NCI-H748 (cell line): Measurements from ENCODE around the gene MVB12B.
A peak's percentile ranks its signal among the peaks of the same experiment; 100 is the strongest.
"Not testable (repeated sequence)": the region's sequence is repeated elsewhere in the genome, so short reads cannot be mapped to it uniquely, and the experiment has no call there.

Source experiments
- DNase-seq: peaks from one replicate; lab custom pipeline; 2025; ENCODE audit not compliant: unreplicated experiment; lab: John Stamatoyannopoulos, UW

The MVB12B gene, protein sequence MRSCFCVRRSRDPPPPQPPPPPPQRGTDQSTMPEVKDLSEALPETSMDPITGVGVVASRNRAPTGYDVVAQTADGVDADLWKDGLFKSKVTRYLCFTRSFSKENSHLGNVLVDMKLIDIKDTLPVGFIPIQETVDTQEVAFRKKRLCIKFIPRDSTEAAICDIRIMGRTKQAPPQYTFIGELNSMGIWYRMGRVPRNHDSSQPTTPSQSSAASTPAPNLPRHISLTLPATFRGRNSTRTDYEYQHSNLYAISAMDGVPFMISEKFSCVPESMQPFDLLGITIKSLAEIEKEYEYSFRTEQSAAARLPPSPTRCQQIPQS

DNA sequence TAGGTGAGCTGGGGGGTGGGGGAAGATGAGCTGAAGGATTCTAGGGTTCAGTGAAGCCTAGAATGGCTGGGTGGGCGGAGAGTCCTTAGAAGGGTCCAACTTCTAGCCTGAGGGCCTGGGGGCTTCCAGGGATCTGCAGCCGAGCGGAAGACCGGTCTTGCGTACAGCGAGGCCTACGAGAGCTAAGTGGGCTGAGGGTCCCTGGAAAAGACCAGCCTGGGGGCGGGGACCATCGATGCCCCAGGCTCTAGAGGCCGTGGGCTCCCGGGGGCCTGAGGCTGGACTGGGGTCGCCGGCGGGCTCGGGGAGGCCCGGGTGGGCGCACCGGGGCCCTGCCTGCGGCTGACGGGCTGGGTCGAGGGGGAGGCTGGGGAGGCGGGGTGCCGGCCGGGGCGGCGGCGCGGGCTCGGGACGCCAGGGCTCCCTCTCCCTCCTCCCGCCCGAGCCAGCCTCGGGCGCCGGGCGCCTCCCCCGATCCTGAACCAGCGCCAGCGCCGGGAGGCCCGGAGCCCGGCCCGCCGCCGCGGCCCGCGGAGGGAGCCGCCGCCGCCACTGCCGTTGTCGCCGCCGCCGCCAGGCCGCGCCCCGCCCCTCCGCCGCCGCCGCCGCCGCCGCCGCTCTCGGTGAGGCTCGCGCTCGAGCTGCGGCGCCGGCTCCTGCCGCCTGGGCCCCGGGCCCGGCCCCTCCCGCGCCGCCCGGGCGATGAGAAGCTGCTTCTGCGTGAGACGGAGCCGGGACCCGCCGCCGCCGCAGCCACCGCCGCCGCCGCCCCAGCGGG lies at the start of gene MVB12B:
Gene MVB12B (plus strand): TSS at position 602 of the 778 bp plus-strand sequence. CDS start 101 bp downstream, at position 703.
- DNase-seq: peak; percentile 53

DNA sequence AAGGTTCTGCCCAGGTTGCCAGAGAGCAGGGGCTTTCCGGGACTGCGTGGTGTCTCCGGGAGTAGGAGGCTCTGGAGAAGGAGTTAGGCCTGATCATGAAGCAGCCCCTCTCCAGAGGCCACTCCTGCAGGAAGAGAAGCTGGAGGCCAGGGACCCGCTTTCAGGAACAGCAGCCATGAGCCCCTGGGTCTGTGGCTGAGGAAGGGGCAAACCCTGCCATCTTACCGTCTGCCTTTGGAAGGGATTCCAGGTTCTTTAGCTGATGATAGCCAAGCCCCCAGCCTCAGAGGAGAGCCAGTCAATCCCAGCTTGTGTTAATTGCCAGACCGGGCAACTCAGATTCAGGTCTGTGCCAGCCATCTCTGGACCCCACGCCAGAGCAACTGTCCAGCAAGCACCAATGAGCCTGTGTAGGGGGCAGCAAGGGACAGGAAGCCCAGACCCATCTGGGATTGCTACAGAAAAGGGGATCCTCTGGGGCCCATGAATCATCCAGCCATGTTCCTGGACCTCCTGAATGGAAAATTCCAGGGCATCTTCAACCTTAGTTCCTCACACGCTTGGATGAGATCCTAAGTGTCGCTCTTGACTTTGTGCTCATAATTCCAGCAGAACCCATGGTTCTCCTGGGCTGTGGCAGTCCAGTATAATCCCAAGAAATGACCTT lies 42.7 kb upstream of the MVB12B start:
- DNase-seq: no peak

DNA sequence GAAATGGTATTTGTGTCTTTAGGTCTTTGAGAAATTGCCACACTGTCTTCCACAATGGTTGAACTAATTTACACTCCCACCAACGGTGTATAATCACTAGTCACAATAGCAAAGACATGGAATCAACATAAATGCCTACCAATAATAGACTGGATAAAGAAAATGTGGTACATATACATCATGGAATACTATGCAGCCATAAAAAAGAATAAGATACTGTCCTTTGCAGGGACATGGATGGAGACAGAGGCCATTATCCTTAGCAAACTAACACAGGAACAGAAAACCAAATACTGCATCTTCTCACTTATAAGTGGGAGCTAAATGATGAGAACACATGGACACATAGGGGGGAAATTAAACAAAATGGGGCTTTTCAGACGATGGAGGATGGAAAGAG lies 41.0 kb upstream of the MVB12B start:
- not testable (repeated sequence) for DNase-seq

DNA sequence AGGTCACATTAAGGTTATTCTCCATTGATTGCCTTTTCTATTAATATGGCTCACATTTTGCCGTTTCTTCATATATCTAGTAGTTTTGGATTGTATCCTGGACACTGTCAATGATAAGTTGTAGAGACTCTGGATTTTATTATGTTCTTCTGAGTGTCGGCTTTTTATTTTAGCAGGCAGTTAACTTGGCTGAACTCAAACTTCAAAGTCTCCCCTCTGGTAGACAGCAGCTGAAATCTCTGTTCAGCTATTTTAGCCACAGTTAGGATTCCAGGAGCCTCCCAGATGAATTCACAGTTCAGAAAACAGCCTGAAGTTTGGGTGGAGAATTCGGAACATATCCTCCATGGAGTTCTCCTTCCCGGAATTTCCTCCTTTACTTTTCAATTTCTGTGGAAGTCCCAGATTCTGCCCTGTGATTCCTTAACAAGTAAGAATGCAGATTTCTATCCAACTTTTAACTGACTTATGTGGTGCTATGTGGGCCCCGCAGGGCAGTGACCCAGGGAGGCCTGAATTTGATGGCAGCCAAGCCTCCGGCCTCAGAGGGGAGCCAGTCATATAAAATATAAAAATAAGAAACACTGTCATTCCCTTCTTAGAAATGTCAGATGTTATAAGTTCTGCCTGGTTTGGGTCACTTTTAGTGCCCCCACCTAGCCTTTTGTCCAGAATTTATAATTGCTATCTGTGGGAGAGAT lies 39.3 kb upstream of the MVB12B start:
- no peak for DNase-seq

DNA sequence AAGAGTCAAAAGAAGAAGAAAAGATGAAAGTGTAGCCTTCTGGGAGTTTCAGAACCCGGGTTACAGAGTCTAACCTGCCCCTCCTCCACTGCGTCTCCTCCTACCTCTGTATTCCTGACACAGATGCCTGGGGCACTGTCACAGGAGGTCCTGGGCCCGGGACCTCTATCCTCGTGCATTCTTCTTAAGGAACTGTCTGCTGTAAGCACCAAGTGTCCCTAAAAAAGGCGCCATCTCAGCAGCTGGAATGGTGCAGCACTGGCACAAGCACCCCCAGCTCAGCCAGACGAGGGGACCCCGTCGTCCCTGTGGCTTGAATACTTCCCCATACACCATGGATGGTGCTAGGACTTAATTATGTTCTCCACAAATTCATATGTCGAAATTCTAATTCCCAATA lies 35.8 kb upstream of the MVB12B start:
- no peak for DNase-seq

DNA sequence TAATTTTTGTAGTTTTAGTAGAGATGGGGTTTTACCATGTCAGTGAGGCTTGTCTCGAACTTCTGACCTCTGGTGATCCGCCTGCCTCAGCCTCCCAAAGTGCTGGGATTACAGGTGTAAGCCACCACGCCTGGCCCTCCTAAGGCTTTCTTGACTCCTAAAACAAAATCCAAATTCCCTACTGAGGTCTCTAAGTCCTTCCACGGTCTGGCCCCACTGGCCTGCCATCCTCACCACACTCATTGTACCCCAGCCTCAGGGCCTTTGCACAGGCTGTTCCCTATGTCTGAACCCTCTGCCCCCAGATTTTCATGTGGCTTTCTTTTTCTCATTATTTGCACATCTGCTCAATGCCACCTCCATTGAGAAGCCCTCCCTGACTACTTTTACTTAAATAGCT lies 34.7 kb upstream of the MVB12B start:
- DNase-seq: no peak

DNA sequence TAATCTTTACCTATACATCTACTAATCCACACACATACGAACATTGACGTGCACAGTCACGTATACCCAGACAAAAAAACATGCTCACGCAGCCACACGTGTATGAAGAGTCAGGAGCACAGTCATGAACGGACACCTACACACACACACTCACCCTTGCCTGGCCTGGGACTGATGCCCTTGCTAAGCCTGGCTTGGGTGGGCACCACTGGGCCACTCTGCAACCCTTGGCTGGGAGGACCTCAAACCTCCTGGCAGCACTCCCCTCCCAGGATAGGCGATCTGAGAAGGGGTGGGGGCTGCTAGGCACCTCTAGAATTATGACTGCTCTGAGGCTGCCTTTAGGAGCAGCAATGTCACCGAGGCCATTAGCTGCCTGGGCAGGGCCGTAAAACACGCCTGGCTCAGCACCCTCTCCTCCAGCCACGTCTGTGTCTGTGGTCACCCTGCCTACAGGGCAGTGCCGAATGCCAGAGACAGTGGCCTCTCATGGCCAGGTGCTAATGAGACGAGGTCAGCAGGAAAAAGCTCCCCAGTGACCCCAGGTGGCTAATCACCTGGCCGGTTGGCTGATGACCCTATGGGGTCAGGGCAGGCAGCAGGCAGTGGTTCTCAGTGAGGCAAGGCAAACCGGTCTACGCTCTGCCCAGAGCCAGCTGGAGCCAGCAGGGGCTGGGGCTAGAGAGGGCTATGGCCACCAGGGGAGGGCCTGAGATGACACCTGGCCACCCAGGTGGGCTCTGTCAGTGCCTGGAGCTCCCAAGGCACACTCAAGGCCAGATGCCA lies 33.7 kb upstream of the MVB12B start:
- DNase-seq: no peak

DNA sequence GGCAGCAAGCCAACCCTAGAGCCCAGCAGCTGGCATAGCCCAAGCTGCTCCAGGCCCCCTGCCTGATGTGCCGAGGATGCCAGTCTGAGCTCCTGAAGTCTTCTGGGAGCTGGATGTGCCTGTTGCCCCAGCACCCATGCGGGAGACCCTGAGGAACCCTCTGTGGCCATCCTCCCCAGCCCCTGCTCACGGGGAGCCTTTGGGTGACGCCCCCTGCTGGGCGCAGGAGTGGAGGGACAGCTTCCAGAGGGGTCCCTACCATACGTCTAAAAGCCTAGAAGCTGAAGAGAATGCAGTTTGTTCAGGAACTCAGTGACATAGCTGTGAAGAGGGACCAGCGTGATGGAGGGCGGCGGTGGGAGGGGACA lies 33.1 kb upstream of the MVB12B start:
- no peak for DNase-seq

DNA sequence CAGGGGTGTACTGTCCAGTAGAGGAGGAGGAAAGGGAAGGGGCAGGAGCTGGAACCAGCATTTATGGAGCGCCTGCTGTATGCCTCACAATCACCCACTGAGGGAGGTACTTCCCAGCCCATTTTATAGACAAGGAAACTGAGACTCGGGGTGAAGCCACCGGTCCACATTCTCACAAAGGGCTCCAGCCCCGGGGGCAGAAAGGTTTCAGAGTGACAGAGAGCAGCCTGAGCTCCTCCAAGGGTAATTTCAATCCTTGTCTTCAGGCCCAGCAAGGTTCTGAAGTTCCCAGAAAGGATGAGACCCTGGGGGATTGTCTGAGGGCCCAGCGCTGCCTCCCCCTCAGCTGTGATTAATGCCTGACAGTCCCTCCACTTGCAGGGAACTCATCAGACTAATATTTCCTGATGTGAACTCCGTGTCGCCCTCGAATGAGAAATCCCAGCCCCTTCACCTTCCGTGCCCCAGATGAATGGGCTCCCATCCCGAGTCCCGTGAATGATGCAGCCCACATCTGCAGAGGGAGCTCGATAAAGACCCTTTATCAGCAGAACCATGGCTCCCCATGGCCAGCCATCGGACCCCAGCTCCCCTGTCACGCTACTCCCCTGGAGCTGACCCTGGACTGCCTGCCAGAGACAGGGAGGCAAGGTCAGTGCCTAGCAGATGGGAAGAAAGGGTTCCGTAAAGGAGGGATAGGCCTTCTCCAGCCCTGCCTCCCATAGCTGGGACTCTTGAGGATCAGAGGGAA lies 32.1 kb upstream of the MVB12B start:
- DNase-seq: no peak

DNA sequence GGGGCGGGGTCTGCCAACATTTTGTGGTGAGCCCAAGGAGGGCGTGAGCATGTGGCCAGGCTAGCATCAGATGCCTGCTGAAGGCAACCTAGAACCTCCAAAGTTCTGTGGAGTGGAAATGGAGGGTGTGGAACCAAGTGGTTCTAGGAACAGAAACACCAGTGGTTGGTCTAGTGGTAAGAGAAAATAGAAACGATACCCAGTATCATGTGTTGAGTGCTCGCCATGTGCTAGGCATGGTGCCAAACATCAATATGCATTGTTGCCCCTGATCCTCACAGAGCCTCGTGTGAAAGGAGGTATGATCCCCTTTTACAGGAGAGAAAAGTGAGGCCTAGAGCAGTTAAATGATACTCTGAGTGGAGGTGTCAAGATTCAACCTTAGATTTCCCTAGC lies 31.5 kb upstream of the MVB12B start:
- DNase-seq: no peak

DNA sequence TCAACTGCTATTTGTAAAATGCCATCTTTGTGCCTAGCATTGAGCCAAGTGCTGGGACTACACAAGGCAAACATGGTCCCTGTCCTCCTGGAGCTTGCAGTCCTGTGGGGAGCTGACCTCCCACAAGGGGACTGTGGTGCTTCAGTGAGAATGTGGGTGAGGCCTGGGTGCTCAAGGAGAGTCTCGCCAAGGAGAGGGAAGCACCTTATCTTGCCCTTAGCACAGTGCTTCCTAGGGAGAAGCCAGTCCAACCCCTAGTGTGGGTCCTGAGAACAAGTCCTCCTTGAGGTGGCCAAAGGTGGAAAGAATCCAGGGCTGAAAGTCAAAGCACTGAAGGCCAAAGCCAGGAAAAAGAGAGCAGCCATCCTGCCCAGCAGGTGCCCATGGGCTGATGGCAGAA lies 31.1 kb upstream of the MVB12B start:
- DNase-seq: no peak

DNA sequence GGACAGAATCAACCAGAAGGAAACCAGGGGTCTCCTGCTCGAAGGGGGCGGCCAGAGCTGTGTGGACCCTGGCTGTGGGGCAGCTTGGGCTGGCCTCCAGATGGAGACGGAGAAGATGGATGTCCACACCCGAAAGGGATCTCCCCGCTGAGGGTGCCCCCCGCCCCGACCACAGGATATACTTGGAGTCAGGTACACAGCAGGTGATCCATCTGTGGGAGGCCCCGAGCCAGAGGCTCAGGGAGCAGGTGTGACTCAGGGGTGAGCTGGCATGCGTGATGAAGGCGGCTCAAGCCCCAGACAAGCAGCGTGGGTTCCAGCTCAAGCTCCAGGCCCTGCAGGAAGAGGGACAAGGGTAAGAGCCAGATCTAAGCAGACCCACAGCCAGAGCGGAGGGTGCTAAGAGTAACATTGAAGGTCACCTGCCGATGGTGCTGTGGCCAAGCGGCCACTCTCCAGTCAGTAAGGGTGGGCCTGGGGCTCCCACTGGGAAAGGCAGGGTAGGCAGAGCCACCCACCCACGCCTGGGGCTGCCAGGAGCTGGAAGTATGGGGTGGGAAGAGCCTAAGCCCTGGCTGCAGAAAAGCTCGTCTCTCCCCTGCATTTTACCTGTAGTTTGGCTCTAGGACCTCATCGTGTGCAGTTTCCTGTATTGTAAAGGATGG lies 30.6 kb upstream of the MVB12B start:
- no peak for DNase-seq

DNA sequence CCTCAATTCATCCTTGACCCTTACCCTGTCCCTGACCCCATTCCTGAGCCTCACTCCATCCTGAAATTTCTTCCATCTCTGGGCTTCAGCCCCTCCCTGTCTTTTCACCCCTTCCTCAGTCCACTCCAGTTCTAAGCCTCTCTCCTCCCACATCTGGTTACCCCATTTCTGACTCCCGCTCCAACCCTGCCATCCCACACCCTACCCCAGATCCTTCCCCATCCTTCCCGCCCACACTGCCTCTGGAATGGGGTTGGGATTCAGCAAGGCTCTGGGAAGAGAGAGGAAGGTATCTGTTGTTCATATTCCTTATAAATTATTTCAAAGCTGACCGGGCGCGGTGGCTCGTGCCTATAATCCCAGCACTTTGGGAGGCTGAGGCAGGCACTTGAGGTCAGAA lies 29.9 kb upstream of the MVB12B start:
- no peak for DNase-seq

DNA sequence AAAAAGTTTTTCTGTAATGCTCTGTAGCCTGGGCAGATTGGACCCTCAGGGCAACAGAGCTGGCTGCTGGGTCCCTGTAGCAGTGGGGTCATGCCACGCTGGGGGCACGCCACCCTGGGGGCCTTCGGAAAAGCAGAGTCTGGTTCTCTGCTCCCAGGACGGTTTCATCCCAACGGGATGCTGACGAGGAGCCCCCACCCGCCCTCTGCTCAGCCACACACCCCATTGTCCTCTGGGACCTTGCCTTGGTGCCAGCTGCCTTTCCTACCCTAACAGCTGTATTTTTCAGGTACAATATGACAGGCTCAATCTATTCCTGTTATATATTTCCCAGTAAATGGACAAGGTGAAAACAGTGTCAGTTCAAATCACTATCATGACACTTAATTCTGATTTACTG lies 29.0 kb upstream of the MVB12B start:
- no peak for DNase-seq

DNA sequence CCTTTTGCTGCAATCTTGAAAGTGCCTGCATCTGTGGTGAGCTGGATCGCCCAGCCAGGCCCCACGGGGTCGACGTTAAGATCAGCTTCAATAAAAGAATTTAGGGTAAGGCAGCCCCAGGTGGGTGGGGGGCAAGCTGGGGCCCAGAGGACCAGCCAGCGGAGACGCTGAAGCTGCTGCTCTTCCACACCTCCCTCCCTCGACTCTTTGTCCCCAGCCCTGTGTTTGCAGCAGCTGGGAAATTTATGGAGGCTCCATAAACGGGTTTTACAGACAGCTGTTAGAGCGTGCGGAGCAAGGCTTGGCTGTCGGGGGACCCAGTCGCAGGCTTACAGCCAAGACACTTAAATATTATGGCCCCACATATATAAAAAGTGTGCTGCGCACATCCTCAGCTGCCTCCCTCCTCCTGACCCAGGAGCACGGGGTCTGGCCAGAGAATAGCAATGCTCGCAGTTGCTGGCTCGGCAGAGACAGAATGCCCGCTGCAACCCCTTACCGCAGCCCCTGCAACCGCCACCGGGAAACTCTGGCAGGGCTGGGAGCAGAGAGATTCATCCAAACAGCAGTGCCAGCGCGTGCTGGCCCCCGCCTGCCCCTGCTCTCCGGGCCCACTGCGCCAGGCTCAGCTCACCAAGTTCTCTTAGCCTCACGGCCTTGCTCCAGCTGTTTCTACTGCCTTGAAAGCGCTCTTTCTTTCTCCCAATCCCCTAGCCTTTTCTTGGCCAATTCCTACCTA lies 28.4 kb upstream of the MVB12B start:
- no peak for DNase-seq

DNA sequence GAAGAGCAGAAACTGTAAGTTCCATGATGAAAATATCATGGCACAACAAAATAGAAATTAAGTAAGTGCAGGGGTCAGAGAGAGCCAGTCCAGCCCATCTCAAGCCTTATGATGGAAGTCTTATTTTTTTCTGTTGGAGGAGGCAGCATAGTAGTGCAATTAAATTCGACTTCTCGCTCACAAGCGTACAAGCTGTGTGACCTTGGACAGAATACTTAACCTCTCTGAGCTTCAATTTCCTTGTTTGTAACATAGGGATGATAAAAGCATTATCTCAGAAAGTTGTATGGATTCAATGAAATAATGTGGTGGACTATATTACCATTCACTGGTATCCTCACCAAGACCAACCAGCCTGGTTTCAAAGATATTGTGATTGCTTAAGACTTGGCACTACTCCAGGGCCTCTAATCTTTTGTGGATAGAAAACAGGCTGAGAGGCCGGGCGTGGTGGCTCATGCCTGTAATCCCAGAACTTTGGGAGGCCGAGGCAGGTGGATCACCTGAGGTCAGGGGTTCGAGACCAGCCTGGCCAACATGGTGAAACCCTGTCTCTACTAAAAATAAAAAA lies 26.8 kb upstream of the MVB12B start:
- no peak for DNase-seq

DNA sequence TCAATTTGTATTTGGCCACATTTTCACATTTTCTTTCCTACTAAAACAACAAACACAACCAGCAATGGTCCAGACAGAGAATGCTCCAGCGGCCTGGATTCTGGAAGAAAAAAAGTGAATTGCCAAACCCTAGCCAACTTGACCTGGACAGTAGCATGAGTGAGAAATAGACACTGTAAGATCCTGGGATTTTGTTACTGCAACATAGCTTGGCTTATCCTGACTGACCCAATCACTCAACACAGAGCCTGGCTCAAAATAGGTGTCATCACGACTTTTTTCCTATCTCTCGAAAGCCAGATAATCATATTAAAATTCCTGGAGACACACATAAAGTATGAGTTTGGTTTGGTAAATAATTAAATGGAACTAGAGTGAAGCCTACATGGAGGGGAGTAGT lies 25.4 kb upstream of the MVB12B start:
- DNase-seq: no peak

DNA sequence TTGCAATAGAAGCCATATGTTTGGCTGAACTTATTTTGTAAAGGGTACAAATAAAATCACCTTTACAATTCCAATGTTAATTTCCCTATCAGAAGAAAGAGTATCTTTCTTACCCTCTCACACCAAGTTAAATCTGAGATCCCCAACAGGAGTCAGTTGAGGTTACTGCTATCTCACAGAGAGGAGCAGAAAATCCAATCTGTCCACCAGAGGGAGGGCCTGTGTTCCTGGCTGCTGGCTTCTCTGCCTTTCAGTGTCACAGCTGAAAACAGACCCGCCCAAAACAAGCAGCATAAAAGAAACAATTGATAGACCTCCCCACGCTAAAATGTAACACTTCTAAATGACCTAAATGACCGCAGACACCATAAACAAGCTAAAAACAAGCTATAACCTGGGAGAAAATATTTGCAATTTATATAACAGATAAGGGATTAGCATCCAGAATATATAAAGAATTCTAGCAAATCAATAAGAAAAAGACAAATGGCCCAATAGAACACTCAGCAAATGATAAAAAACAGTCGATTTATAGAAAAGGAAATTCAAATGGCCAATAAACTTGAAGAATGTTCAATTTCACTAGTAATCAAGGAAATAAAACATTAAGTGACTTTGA lies 24.5 kb upstream of the MVB12B start:
- DNase-seq: peak; percentile 81
